OCI-M2 (cell line): ENCODE measurements around the gene GPR18.
"Not testable (repeated sequence)": the region's sequence is repeated elsewhere in the genome, so short reads cannot be mapped to it uniquely, and the experiment has no call there.

Experiments used
- DNase-seq: peaks from one replicate; lab custom pipeline; 2025; ENCODE audit not compliant: unreplicated experiment; lab: John Stamatoyannopoulos, UW

Gene GPR18

GRCh38 chr13:99267927-99268326 lies 9.7 kb upstream of the GPR18 start:
- no peak for DNase-seq

- no peak for DNase-seq
Observed at GRCh38 chr13:99266827-99267226, 8.6 kb upstream of the GPR18 start.

- DNase-seq: no peak
Observed at GRCh38 chr13:99265821-99266426, 7.7 kb upstream of the GPR18 start.

- DNase-seq: no peak
Observed at GRCh38 chr13:99265162-99265800, 7.1 kb upstream of the GPR18 start.

GRCh38 chr13:99264051-99264450 lies 5.9 kb upstream of the GPR18 start:
- no peak for DNase-seq

GRCh38 chr13:99263126-99263785 lies 5.1 kb upstream of the GPR18 start:
- no peak for DNase-seq

GRCh38 chr13:99261059-99261458 lies 2.9 kb upstream of the GPR18 start:
- DNase-seq: no peak

GRCh38 chr13:99260216-99260615 lies 2.0 kb upstream of the GPR18 start:
- no peak for DNase-seq

GRCh38 chr13:99258946-99259345 lies 767 bp upstream of the GPR18 start:
- DNase-seq: no peak

- DNase-seq: no peak
Observed at GRCh38 chr13:99257291-99257690, 888 bp downstream of the GPR18 start.

GRCh38 chr13:99256709-99257108 lies 1.5 kb downstream of the GPR18 start:
- no peak for DNase-seq

- DNase-seq: no peak
Observed at GRCh38 chr13:99256283-99256682, 1.9 kb downstream of the GPR18 start.

- no peak for DNase-seq
Observed at GRCh38 chr13:99255271-99255670, 2.9 kb downstream of the GPR18 start.

GRCh38 chr13:99254830-99255229 lies 3.3 kb downstream of the GPR18 start:
- no peak for DNase-seq

GRCh38 chr13:99251921-99252320 lies 6.3 kb downstream of the GPR18 start:
- no peak for DNase-seq

GRCh38 chr13:99250982-99251825 lies 7.0 kb downstream of the GPR18 start:
- DNase-seq: no peak

- DNase-seq: not testable (repeated sequence)
Observed at GRCh38 chr13:99249606-99250005, 8.6 kb downstream of the GPR18 start.

GRCh38 chr13:99249178-99249577 lies 9.0 kb downstream of the GPR18 start:
- not testable (repeated sequence) for DNase-seq

GRCh38 chr13:99246100-99246499 lies 12.1 kb downstream of the GPR18 start:
- no peak for DNase-seq

- DNase-seq: no peak
Observed at GRCh38 chr13:99237981-99238662, 20.1 kb downstream of the GPR18 start.

- no peak for DNase-seq
Observed at GRCh38 chr13:99231721-99232120, 26.5 kb downstream of the GPR18 start.
